Stimulated activated CD4-positive, alpha-beta T cell treated with anti-CD3 and anti-CD28 coated beads, Interleukin-1b, Interleukin-23, amount 100 ng/mL, for 4 hours (primary cell): ENCODE results near the gene BTBD16.

Source experiments
- DNase-seq, 2 donors: peaks; one replicate each; pipeline ENCODE4 v3.0.0-alpha.2; 2020; ENCODE audit warnings: low read depth in 2 of 2

BTBD16 gene

DNA sequence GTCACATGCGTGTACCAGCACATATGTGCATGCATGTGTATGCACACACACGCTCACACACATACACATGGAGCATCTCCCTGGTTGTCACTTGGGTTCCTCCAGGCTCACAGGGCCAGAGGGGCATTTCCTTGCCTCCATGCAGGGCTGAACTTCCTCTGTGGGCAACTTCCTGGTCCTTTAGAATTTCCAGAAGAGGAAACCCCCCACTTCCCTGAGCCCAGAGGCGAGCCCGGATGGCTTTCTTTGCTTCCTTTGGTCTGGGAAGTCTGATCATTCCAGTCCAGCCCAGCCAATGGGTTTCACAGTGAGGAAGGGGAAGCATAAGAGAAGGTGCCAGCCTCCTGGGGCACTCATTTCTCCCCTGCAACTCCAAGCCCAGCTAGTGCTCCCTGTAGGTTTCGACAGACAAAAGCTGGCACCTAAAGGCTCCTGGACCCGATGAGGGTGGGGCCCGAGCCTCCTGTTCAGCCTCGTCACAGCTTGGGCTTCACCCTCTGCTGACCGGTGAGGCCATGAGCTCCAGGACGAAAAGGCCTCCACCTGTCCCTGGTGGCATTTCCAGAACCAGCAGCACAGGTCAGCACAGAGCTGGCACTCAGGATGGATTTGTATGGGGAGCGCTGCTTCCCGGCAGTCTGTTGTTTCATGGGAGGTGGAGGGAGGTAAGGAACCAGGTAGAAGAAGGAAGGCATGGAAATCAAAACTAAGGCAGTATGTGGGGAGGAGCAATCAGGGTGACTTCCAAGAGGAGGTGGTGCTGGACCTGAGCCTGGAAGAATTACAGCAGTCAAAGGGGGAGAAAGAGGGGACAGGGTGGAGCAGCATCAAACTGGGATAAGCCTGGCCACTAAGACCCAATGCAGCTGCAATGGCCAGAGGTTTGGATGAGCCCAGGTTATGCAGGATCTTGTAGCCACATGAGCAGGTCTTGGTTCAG, 23.7 kb downstream of the BTBD16 start:
- DNase-seq: no peak

- no peak for DNase-seq
These were observed 24.3 kb downstream of the BTBD16 start for GRCh38 chr10:122295451-122295809.

GRCh38 chr10:122296363-122297120, 25.4 kb downstream of the BTBD16 start:
- no peak for DNase-seq

DNA sequence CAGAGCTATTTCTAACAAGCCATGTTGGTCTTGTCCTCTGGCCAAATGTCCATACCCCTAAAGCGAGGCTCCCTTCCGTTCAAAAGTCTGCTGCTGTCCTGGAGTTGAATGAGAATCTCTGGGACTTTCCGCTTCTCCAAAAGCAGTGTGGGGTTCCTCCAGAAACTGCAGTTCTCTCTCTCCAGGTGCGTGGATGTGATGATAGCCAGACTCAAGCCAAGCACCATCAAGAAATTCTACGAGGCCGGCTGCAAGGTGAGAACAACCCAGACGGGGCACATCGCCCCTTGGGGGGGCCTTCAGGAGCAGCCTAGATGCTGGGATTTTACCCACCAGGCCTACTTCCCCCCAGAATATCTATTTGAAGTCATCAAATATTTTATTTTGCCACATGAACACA, 26.5 kb downstream of the BTBD16 start:
- no peak for DNase-seq

DNA sequence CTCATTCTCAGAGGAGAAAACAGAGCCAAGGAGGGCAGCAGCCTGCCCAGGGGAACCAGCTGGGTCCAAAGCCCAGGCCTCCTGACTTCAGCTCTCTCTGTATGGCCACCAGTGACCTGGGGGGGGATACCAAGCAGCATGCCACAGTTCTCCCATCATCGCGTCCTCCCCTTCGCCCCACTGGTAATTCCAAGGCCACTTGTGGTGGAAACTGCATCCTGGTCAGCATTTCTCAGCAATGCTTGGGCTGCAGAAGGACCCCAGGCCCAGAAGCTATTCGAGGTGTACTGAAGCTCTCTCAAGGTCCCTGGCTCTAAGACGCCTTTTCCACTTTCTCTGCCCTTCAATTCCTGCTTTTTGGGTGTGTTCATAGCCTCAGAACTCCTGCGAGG, 27.1 kb downstream of the BTBD16 start:
- no peak for DNase-seq

GRCh38 chr10:122298598-122299301, 27.7 kb downstream of the BTBD16 start:
- DNase-seq: peak; percentile 51

DNA sequence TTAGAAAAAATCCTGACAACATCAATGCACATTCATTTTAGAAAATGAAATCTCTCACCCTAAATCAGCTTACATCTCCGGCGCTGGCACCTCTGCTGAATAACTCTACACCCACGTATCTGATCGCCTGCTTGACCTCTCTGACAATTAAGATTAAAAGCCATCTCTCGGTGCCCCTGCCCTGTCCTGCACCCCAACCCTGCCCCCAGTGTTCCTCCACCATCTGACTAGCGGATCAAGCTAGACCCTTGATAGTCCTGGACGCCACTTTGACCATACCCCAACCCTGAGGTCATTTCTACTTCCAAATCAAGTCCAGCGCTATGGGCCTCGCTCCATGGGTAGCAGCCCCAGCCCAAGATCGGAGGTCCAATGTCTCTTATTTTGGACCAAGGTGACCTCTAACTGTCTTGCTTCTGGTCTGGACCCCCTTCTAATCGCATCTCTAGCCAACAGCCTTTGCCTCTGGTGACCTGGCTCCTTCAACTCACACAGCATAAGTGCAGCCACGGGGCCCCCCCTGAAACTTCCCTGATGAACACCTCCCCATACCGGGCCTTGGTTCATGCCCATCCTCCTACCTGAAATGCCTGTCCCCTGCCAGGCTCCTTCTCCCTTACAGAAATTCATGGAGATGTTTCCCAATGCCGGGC, 28.5 kb downstream of the BTBD16 start:
- DNase-seq: no peak

- no peak for DNase-seq
These were observed 30.1 kb downstream of the BTBD16 start for GRCh38 chr10:122301055-122301810.

- no peak for DNase-seq
These were observed 30.7 kb downstream of the BTBD16 start for GRCh38 chr10:122301811-122302115.

- no peak for DNase-seq
These were observed 31.2 kb downstream of the BTBD16 start for GRCh38 chr10:122302315-122302714.

GRCh38 chr10:122303271-122304053, 32.4 kb downstream of the BTBD16 start:
- DNase-seq: no peak

GRCh38 chr10:122304054-122304579, 33.0 kb downstream of the BTBD16 start:
- no peak for DNase-seq

DNA sequence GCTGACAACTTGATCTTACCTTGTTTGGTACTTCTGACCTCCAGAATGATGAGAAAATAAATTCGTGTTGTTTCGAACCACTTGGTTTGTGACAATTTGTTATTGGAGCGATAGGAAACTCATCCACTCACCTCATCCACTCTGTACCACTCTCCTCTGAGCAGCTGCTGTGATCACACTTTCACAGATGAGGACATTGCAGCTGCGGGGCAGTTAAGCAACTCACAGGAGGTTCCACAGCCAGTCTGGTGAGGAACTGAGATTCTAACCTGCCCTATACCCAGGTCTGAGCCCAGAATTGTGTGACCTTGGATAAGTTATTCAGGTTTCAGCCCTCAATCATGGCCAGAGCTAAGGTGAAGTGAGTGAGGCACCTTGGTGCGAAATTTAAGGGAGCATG, 35.2 kb downstream of the BTBD16 start:
- DNase-seq: no peak

DNA sequence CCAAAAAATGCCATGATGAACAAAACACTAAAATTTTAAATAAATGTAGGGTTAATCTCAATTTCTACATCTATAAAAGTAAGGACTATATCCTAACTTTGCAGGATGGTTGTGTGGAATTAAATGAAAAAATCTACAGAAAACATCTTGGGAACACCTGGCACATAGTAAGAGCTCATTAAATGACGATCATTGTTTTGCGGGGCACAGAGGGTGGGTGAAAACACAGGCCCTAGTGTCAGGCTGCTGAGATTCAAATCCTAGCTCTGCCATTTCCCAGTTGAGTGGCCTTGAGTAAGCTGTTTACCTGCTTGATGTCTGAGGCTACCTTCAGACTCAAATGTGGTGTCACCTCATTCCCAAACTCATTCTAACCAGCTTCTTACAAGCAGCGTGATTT, 35.6 kb downstream of the BTBD16 start:
- no peak for DNase-seq

DNA sequence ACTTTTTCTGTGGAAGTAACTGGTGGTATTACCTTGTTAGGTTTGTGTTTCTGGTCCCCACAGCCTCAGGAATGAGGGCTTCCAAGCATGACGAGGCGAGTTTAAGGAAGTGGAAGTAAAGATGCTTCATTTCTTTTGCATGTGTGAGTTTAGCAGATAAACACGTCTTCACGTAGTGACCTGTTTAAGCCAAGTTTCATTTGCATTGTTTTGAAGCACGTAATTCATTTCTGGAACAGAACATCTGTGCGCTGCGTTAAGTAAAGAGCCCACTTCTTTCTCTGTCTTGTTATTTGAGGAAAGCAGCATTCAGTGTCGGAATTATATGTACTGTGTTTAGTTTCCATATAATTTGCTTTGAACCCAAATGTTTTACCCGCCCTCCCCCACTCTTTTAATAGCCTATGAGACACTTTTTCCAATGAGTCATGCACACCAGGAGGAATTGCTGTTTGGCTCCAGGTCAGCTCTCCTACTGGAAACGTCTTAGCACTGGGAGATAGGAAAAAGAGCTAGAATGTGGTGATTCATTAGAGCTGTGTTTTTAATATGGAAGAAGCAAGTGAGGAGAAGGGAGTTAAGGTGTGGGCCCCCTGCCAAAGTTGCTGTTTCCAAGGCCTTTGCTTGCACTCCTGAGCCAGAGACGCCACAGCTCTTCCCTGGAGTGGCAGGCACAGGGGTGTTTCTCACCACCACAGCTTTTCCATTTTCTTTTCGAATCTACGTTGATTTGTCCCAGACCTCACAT, 36.7 kb downstream of the BTBD16 start:
- DNase-seq: no peak

- no peak for DNase-seq
These were observed 37.5 kb downstream of the BTBD16 start for GRCh38 chr10:122308417-122309141.

GRCh38 chr10:122310311-122311050, 39.4 kb downstream of the BTBD16 start:
- no peak for DNase-seq

DNA sequence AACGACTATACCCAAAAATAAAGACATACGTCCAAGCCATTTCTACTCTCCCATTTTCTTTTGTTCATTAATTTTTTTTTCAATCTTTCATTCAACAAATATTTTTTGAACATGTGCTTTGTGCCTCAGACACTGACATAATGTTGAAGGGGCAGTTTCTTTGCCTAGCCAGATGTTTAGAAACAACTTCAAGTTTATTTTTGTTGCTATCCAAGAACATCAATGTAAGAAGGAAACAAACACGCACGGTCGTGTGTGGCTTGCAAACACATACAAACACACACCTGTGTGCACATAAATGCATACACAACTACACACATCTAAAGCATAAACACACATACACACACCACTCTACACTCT, 39.9 kb downstream of the BTBD16 start:
- no peak for DNase-seq
